NCI-H446 (cell line): Measurements from ENCODE around the gene KIF21B.
A peak's percentile ranks its signal among the peaks of the same experiment; 100 is the strongest.

Source experiments
- DNase-seq, 2 experiments: peaks; one replicate each; lab custom pipeline; 2025; lab: John Stamatoyannopoulos, UW

The KIF21B gene

DNA sequence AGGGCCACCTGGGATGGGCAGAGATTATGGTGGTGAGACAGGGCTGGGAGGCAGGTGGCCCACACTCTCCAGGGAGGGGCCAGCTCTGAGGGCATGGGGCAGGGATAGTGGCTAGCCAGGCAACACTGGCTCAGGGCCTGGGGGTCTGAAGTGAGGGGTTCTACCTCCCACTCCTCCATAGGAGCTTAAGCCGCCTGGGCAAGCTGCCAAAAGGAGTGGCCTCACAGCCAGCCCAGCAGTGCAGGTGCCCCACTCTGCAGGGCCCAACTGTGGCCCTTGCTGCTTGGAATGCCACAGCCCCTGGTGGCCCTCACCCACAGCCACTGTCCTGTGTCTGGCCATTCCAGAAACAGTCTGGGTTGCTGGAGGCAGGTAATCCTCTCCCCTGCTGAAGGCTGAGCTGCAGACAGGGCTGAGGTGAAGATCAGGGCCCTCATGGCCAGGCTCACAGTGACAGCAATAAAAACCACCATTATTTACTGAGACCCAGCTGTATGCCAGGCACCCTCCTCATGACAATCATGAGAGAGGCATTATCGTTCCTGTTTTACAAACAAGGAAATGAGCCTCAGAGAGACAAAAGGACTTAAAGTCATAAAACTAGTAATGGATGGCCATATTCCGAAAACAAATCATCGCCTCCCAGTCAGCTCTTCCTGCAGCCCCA lies 31.0 kb downstream of the KIF21B start:
- no peak for DNase-seq

DNA sequence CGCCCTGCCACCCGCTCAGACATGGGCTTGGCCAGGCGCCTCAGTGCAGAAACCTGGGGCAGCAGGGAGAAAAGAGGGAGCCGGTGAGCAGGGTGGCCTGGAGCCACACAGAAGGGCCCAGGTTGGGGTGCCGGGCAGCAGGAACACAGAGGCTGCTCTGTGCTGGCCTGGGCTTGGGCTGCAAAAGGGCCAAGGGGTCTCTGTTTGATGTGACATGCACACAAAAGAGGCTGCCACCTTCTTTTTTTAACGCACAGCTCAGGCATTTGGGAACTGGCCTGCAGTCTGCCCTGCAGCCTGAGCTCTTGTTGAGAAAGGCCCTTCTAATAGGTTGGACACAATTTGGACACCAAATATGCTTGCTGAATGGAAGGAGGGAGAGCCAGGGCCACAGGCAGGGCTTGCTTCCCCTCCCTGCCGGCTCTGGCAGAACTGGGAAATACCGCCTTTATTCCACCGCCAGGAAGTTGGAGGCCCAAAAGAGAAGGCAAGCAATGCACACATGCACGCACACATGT lies 32.4 kb downstream of the KIF21B start:
- no peak for DNase-seq

GRCh38 chr1:200990114-200990513 lies 33.4 kb downstream of the KIF21B start:
- no peak for DNase-seq

GRCh38 chr1:200989337-200989736 lies 34.2 kb downstream of the KIF21B start:
- no peak for DNase-seq

DNA sequence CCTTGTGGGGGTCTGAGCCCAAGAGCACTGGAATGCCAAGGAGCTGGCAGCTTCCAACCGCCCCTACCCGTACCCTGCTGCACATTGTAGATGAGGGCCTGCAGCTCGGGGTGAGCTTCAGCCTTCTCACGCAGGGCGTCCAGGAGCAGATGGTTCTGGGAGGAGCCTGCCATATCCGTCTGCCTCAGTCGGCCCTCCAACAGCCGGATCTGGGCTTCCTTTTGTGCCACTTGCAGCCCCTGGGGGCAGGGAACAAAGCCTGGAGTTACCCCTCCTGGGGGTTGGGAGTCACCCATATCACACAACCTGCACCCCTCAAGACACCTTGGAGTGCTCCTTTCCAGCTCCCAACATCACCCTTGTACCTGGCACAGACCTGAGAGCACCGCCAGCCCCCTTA lies 34.8 kb downstream of the KIF21B start:
- DNase-seq, result no peak

- DNase-seq, result no peak
Measured at GRCh38 chr1:200985481-200985880, 38.0 kb downstream of the KIF21B start.

- DNase-seq, result no peak
Measured at GRCh38 chr1:200983035-200983561, 40.4 kb downstream of the KIF21B start.

DNA sequence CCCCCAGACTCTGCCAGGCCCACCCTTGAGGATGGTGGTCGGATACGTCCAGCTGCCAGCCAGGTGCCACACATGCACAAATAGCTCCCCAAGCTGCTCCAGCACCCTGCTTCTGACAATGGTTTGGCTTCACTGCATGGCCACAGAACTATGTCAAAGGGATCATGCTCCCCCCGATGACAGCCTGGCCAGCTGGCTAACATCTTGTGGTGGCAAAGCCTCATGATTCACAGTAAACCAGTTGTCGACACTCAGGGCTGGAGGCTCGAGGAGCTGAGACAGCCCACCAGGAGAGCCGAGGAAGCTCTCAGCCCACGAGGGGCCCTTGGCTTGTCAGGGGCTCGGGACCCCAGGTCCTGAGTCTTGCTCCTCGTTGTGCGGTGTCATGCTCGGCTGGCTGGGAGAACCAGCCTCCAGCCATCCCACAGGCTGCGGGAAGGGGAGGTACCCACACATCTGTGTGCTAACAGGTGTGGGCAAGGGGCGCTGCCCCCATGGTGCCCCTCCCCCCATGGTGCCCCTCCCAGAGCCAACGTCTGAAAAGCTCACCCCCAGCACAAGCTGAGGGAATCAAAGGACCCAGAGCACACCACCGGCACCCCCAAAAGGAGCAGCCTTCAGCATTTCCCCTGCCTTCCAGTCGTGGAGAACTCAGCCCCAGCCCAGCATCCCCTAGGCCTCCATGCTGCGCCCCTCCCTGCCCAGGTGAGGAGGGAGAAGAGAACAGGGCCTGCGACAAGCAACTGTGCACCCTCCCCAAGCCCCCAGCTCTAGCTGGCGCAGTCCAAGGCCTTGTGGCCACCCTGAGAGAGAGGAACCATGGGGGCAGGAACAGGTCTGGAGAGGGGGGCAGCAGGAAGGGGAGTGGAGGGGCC lies 41.2 kb downstream of the KIF21B start:
- no peak for DNase-seq

- DNase-seq, result no peak
Measured at GRCh38 chr1:200981278-200981677, 42.2 kb downstream of the KIF21B start.

DNA sequence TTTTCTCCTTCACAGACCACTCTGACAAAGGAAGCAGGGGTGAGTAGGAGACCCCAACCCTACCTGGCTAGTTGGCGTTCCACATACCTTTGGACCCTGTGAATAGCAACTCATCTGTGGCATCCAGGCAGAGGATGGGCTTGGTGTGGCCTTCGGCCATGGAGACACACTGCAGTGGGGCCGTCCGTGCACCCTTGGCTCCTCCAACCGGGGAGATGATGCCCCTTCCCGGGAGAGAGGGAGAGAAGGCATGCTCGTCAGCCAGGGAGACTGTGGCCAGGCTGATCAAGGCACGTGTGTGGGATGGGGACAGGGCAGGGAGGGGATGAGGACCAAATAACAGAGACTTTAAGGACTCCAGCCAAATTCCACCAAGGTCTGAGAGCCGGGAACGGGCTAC lies 42.6 kb downstream of the KIF21B start:
- DNase-seq, result no peak

DNA sequence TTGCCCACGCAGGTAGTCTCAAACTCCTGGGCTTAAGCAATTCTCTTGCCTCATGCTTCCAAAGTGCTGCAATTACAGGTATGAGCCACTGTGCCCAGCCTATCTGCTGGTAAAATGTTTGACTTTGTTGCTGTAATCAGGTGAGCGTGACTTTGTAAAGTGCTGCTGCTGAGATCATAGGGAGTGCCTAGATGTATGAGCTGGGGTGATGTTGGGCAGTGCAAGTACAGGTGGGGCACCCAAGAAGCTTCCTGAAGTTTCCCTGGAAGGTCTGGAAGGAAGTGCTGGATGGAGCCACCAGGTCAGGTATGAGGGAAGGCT lies 43.1 kb downstream of the KIF21B start:
- no peak for DNase-seq

GRCh38 chr1:200979574-200980451 lies 43.7 kb downstream of the KIF21B start:
- peak in 1 of 2 experiments; percentile 37 for DNase-seq

DNA sequence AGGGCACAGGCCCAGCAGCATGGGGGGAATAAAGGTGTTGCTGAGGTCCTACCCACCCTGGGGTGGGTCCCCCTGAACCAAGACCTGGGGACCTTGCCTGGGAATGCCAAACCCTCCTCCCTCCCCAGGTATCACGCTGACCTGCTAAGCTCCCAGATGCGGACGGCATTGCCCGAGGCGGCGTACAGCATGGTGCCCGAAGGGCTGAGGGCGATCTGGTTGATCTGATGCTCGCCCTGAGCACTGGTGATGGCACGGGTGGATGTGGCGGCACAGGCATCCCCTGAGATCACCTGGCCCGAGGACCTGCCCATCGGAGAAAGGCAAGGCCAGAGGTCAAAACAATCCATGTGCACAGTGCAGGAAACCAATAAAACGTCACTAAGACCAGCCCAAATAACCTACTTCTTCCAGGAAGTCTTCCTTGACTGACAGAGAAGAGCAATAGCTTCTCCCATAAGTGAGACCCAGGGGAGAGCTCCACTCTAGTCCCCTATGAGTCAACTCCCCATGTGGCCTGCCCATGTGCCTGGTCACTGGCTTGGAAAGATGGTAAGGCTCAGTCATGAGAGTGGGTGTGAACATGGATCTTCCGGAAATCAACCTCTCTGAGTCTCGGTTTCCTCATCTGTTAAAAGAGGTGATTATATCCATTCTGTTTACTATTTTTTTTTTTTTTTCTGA lies 46.3 kb downstream of the KIF21B start:
- DNase-seq, result no peak

- no peak for DNase-seq
Measured at GRCh38 chr1:200976634-200977033, 46.9 kb downstream of the KIF21B start.

DNA sequence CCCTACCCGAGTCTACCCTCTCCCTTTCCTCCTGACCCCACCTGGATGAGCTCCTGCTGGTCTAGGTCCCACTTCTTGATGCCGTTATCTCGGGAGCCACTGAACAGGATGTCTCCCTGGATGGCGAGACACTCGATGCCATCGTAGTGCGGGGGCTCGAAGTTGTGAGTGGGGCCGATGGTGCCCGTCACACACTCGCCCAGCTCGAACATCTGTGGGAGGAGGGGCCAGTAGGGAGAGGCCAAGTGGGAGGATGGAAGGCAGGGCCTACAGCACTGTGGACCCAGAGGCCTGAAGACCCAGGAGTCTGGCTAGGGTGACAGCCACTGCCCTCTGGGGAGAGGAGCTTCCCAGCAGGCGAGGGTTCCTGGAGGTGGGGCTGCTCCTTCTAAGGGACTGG lies 48.1 kb downstream of the KIF21B start:
- no peak for DNase-seq

DNA sequence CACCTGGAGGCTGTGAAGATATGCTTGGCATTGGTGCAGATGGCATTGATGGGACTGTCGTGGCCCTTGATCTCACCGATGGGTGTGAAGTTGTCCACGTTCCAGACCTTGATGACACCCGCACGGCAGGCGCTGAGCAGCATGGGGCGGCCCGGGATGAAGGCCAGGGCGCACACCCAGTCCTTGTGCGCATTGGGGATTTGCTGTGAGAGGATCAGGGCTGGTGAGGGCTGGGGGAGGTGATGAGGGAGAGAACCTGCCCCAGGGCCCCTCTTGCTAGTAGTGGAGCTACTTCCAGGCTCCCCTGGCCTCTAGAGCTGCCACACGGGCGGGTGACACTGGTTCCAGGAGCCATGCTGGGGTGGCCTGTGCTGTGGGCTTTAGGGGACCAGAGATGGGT lies 48.8 kb downstream of the KIF21B start:
- no peak for DNase-seq

DNA sequence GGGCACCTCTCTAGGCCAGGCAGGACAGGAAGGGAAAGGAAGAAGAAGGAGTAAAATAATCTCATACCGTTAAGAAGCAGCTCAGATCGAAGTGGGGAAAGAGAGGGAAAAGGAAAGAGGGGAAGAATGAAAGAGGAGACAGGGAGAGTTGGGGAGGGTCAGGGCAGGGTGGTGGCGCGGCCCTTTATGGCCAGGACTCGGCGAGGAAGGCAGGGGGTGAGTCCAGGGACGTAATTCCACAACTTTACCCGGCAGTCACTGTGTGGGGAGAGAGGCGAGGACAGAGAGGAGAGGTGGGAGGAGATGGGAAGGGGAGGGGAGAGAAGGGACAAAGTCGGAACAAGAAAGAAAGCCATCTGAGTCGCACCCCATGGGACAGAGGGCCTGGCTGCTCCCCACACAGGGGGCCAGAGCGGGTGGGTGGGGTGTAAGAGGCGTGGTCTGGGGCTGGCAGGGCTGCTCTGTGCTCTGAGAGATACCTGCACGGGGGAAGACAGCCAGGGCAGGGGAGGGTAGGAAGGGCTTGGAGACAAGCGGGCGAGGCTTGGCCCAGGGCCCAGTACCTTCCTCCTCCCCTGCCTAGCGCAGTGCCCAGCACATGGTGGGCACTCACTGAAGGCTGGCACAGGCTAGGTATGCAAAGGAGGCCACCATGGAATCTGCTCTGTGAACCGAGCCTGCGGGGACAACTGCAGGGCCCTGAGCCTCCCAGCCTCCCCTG lies 49.4 kb downstream of the KIF21B start:
- DNase-seq, result no peak

DNA sequence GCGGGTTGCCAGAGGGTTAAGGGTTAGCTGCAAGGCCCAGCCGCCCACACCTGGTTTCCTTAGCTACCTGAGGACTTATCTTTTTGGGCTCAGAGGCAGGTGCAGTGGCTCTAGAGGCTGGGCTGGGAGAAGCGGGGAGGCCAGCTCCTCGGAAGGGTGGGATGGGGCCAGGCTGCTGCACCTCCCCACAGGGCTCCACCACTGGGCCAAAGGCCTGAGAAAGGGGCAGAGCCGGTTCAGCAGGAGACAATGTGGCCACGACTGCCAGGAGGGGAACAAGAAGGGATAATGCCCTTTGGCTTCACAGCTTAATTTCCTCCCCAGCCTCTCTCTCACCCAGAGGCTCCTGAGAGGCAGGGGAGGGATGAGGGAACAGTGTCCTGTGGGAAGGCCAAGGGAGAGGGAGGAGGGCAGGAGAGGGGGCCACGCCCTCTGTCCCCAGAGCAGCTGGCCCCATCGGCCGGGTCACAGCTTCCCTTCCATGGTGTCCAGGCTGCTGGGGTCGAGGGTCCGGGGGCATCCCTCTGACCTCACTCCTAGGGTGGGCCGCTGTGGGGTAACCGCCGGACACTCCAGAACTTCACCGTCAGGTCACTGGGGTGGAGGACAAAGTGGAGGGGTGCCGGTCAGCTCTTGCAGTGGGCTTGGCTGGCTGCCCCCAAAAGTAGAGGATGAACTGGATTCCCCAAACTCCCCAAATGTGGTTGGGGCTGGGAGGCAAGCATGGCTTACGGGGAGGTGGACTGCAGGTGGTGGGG lies 50.4 kb downstream of the KIF21B start:
- no peak for DNase-seq

DNA sequence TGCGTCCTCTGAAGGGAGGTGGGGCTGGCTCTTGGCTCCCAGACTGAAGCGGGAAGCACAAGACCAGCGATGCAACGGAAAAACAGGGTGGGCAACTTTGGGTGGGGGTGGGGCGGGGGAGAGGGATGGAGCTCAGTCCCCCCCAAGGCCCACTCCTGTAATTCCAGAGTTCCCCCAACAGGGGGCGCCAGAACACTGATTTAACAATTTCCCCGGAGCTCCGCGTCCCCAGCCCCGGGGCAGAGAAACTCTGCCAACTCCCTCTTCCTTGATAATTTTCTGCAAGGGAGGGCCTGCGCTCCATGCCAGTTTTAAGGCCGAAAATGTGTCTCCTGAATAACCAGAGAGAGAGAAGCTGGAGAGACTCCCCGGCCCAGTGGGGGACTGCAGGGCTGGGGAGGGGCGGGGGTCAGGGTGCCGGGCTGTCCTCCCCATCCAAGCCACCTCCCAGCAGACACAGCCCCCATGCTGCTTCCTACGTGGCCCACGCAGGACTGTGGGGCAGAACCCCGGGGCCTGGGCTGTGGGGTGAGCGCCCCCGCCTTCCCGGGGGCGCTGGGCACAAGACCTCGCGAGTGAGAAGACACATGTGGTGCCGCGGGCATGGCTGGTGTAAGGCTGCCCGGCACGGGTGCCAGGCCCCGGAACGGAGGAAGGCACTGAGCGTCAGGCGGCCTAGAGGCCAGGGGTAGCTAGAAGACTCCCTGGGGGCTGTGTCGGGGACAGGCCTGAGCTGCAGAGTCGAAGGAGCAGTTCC lies 51.4 kb downstream of the KIF21B start:
- peak; percentile 31 to 81 for DNase-seq
